ENCODE measurements around the gene RINL. TPM values are rescaled to one million over a fixed set of nuclear protein-coding genes. Genes with fewer than 3 reads are reported as not detected.

Gene RINL
- total RNA-seq, 1 experiment from 2014 or later, result 14.5 TPM

DNA sequence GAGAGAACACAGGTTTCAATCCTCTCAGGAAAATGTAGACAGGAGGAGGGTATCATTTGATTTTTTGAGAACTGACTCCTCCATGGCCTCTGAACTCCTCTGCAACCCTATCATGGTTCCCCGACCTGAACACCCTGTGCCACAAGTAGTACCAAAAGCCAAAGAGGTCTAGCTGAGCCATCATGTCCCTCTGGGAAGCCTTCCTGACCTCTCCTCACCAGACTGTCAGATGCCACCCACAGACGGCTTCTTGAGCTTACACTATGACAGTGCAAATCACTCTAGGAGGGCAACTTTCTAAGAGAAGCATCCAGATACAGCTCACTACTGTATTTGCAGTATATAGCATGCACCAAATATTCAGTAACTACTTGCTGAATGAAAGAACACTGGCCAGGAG, 32.0 kb downstream of the RINL start:
- H3K4me1 Mint-ChIP-seq, result peaks cover 31% of the 10 kb centered on the region
- no peak overlapping the region for H3K4me3 Mint-ChIP-seq
- peaks cover 78% of the 10 kb centered on the region for H3K36me3 Mint-ChIP-seq
- peak overlapping the region; percentile 72 for H3K27ac Mint-ChIP-seq
- DNase-seq (ENCODE audit: low spot score) (no peak), ATAC-seq (no peak)
- H3K9me3 Mint-ChIP-seq, result no peaks in the 10 kb centered on the region
- POLR2A ChIA-PET, result no interaction called here
- no peaks in the 10 kb centered on the region; the same call in 1 of the 2 replicates for H3K27me3 Mint-ChIP-seq (ENCODE audit: low read depth)
- CTCF ChIA-PET, result interaction anchor here (1.4 kb wide), 1 partner anchor 77 kb away, joined by 5 read pairs; no protein-coding TSS in a partner anchor
- TF ChIP-seq ZNF416 (CRISPR knock-in tag; IDR thresholded peaks at IDR 0.05) (no peak), FOXP4 (CRISPR knock-in tag; IDR thresholded peaks at IDR 0.05) (no peak), PRRX2 (CRISPR knock-in tag; IDR thresholded peaks at IDR 0.05) (no peak)

- TF ChIP-seq HMGA2 (CRISPR knock-in tag; IDR thresholded peaks at IDR 0.05) (no peak), PREB (CRISPR knock-in tag; IDR thresholded peaks at IDR 0.05; ENCODE audit: borderline replicate concordance) (no peak), ZBTB21 (CRISPR knock-in tag; IDR thresholded peaks at IDR 0.05; ENCODE audit: borderline replicate concordance) (no peak), JUN (CRISPR knock-in tag; IDR thresholded peaks at IDR 0.05) (no peak), SOX15 (CRISPR knock-in tag; IDR thresholded peaks at IDR 0.05) (no peak), ZNF232 (CRISPR knock-in tag; IDR thresholded peaks at IDR 0.05) (no peak), FOXP1 (CRISPR knock-in tag; IDR thresholded peaks at IDR 0.05; ENCODE audit: borderline replicate concordance) (no peak), FOXP4 (CRISPR knock-in tag; IDR thresholded peaks at IDR 0.05) (no peak), ATF3 (CRISPR knock-in tag; conservative IDR thresholded peaks at IDR 0.05) (no peak), TP53 (CRISPR knock-in tag; IDR thresholded peaks at IDR 0.05) (no peak), ELF4 (CRISPR knock-in tag; IDR thresholded peaks at IDR 0.05; ENCODE audit: low read depth) (no peak), ZNF671 (CRISPR knock-in tag; IDR thresholded peaks at IDR 0.05) (no peak)
- TF ChIP-seq, protein P1, sequence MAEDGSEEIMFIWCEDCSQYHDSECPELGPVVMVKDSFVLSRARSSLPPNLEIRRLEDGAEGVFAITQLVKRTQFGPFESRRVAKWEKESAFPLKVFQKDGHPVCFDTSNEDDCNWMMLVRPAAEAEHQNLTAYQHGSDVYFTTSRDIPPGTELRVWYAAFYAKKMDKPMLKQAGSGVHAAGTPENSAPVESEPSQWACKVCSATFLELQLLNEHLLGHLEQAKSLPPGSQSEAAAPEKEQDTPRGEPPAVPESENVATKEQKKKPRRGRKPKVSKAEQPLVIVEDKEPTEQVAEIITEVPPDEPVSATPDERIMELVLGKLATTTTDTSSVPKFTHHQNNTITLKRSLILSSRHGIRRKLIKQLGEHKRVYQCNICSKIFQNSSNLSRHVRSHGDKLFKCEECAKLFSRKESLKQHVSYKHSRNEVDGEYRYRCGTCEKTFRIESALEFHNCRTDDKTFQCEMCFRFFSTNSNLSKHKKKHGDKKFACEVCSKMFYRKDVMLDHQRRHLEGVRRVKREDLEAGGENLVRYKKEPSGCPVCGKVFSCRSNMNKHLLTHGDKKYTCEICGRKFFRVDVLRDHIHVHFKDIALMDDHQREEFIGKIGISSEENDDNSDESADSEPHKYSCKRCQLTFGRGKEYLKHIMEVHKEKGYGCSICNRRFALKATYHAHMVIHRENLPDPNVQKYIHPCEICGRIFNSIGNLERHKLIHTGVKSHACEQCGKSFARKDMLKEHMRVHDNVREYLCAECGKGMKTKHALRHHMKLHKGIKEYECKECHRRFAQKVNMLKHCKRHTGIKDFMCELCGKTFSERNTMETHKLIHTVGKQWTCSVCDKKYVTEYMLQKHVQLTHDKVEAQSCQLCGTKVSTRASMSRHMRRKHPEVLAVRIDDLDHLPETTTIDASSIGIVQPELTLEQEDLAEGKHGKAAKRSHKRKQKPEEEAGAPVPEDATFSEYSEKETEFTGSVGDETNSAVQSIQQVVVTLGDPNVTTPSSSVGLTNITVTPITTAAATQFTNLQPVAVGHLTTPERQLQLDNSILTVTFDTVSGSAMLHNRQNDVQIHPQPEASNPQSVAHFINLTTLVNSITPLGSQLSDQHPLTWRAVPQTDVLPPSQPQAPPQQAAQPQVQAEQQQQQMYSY (CRISPR knock-in tag; IDR thresholded peaks at IDR 0.05), result no peak
- TF ChIP-seq, protein P2, sequence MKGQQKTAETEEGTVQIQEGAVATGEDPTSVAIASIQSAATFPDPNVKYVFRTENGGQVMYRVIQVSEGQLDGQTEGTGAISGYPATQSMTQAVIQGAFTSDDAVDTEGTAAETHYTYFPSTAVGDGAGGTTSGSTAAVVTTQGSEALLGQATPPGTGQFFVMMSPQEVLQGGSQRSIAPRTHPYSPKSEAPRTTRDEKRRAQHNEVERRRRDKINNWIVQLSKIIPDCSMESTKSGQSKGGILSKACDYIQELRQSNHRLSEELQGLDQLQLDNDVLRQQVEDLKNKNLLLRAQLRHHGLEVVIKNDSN (CRISPR knock-in tag; IDR thresholded peaks at IDR 0.05), result no peak
- DNase-seq (ENCODE audit: low spot score) (no peak), ATAC-seq (no peak)
- POLR2A ChIA-PET, result no interaction called here
- CTCF ChIA-PET, result interaction anchor here (1.4 kb wide), 1 partner anchor 76 kb away, joined by 5 read pairs; no protein-coding TSS in a partner anchor
- peaks cover 84% of the 10 kb centered on the region for H3K36me3 Mint-ChIP-seq
- no peak overlapping the region for H3K4me3 Mint-ChIP-seq
- H3K9me3 Mint-ChIP-seq, result no peaks in the 10 kb centered on the region
- H3K27ac Mint-ChIP-seq, result peak overlapping the region; percentile 72
- peaks cover 26% of the 10 kb centered on the region for H3K4me1 Mint-ChIP-seq
- H3K27me3 Mint-ChIP-seq (ENCODE audit: low read depth), result no peaks in the 10 kb centered on the region; the same call in 1 of the 2 replicates
Observed at GRCh38 chr19:38845374-38846024, 32.6 kb downstream of the RINL start.

Measured in WTC11 (cell line).